Left forelimb (tissue), 1 donor: ENCODE measurements around the gene FGF14.
"Not testable (repeated sequence)": the region's sequence is repeated elsewhere in the genome, so short reads cannot be mapped to it uniquely, and the experiment has no call there.

Experiments
- DNase-seq: peaks from one replicate; pipeline ENCODE4 v3.0.0-alpha.2; 2018; ENCODE audit warnings: low spot score

The FGF14 gene

DNA sequence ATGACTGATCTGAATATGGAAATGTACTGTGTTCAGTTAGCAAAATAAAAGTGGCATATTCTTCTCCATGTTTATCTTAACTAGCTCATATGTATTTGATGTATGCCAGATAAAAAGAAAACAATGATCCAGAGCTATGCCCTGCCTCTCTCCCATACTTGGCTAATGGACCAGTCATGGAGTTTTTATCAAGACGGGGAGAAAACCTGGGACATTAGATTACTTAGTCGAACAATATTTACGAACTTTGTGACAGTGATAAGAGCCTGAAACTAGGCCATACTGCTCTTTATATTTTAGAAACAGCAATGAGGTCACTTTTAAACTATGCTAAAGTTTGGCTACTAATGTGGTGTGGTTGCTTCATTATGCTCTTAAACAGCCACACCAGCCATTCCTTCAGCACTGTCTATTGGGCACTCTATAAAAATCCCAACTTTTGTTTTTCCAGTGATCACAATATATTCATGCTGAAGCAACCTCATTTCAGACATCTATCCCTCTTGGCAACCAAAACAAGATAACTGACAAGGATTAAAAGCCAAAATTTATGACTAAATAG is 265.0 kb downstream of the FGF14 start:
- no peak for DNase-seq

DNA sequence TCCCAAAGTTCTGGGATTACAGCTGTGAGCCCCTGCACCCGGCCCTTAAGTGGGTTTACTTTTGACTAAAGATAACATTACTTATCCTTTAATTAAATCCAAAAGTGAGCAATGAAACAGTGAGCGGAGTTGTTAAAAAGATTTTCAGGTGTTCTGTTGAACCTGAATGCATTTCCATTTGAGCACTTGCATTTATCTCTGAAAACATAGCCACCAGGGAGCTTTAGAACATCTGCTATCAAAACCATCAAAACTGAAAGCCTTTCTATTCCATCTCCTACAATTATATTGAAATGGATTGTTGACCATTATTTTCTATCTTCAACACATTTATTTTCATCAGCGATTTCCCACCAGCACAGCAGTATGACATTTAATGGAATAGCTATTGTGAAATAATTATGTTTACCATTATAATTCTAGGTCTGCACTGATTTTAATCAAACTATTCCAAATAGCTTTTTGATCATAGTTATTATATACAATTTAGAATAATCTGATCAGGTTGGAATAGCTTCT is 269.0 kb downstream of the FGF14 start:
- DNase-seq, result no peak

DNA sequence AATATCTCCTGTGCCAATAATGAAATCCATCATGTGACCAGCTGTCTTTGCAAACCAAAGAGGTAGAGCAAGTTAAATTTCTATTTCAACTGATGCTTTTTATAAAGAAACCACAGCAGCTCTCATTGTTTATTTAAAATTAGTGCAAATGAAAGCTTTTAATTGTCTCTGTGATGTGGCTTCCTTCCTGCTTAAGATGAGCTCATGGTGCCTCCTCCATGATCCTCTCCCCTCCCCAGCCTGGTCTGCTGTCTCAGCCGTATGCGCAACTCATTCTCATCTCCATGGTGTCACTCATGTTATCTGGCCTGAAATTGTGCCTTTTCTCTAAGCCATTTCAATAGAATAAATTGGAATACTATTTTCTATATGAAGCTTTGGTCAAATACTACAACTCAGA is 270.6 kb downstream of the FGF14 start:
- DNase-seq, result no peak

DNA sequence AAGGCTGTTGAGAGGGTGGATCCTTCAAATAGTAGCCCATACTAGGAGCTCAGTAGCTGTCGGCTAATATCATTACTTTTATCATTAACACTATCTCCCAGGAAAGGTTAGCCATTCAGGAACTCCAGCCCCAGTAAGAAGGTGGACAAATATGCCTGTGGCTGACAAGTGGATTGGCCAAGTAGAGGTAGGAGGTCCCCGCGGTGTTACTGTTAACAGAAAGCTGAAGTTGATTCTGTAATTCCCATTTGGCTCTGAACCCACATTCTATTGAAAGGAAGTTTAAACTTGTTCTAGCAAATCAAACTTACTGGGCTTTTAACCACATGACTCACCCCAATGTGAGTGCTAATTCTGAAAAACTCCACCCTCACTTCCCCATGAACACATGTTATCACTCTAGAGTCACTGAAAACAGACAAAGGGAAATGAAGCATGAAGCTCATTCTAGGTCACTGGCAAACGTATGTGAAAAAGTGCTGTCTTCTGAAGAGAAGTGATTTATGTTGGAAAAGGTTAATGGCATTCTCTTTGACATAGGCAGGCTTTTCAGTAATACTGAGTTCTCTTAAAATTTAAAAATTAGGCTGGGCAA is 273.5 kb downstream of the FGF14 start:
- no peak for DNase-seq

DNA sequence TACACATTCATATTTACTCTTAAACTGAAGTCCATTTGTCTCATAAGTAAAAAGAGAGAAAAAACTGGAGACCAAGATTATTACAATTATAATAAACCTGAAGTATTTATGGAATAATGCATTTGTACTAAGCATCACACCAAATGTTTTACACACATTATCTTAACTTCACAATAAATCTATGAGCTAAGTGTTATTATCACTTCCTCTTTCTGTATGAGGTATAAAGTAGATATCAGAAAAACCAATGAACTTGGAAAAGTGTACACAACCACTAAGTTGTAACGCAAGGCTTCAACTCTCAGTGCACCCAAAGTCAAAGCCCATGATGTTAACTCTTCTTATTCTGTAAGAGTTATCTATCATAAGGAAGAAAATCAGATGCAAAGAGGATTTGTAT is 274.7 kb downstream of the FGF14 start:
- DNase-seq, result no peak

DNA sequence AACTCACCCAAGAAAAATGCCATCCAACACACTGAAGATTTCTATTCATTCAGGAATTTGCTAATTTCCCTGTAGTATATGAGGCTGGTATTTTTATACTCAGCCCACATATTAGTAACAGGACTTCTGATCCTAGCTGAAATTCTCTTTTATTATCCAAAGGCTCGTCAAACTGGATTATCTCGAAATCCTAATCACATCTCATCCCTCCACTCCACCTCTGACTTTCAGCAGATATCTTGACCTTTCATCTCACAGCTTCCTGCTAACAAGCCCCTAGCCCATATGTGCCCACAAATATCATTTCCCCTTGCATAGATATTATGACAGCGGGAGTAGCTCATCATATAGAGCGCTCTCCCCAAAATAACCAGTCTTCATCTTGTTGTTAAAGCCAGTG is 279.7 kb downstream of the FGF14 start:
- DNase-seq, result no peak

DNA sequence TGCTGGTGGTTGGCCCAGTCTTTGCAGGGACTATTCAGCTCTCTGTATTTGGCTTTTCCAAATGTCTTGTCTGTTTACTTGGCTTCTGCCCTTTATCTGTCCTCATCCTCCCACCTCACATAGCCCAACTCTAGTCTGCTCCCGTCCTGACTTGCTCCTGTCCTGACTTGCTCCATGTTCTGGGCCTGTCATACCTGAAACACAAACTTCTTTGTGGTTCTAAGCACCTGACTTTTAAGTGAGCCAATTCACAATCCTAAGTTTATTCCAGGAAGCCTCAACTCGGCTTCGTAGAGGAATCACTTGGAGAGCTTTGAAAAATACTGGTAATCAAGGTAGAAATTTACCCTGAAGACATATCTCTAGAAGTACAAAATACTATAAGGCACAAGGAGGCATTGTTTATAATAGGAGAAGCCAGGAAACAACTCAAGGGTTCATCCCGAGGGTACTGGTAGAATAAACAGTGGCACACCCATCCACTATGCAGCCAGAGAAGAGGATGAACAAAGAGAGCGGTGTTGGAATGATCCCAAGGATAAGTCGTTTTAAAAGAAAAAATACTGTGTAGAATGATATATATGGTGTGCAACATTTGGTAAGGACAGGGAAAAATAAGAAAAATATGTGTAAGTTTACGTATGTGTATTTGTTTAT is 284.5 kb downstream of the FGF14 start:
- DNase-seq, result no peak

DNA sequence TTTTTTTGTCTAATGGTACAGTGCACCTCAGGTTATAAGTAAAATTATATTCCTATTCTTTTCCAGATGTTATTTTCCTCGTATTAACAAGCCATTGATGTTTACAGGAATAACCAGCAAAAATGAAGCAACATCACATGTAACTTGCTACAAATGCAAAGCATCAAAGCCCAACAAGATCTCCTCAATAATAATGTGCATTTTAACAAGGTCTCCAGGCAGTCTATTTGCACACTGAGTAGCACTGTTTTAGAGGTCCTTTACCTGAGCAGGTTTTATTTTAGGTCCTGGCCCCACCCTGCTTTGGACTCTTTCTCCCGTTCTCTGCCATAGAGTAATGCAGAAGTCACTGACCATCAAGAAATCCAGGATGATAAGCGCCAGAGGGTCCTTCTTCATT is 298.4 kb downstream of the FGF14 start:
- DNase-seq, result no peak

DNA sequence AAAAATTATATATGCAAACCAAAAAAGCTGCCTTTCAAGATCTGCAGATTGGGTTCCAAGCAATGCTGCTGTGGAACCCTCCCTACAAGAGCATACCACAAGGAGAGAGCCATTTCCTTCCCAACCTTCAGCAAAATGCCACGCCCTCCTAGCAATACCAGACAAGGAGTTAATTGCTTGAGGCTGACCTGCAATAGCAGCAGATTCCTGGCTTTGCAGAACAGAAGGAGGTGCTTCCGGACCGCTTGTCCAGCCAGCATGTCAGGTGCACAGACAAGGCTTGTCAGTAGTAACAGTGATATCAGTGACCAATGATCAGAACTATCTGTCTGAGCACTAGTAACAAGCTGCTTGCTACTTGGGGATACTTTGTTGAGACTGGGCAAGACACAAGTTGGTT is 301.6 kb downstream of the FGF14 start:
- no peak for DNase-seq

DNA sequence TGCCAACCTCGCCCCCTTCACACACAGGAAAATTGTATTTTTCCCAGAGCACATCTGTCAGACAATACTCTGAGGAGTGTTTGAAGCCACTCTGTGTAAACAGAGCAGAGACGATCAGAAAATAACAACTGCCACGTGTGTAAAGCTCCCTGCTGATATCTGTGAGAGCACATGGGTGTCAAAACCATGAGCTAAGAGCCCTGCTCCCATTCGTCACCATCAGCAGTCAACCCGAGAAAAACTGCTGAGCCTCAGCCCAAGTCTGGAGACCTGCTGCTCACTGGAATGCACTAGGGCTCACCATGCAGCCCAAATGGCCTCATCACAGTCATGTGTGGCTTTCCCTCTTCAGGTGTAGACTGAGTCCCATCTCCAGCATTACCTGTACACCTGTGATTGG is 304.1 kb downstream of the FGF14 start:
- no peak for DNase-seq

DNA sequence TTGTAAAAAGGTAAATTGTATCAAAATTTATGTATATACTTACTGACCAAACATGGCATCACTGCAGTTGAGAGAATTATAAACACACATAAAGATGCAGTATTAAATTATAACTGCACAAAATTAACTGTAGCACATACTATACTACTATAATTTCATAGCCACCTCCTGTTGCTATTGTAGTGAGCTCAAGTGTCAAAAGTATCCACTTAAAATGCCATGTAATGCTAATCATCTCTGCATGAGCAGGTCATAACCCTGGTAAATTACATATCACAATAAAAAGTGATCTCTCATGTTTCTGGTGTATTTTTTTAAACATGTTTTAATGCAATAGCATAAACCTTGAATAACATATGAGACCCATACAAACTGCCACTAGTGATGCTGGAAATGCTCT is 308.6 kb downstream of the FGF14 start:
- not testable (repeated sequence) for DNase-seq

DNA sequence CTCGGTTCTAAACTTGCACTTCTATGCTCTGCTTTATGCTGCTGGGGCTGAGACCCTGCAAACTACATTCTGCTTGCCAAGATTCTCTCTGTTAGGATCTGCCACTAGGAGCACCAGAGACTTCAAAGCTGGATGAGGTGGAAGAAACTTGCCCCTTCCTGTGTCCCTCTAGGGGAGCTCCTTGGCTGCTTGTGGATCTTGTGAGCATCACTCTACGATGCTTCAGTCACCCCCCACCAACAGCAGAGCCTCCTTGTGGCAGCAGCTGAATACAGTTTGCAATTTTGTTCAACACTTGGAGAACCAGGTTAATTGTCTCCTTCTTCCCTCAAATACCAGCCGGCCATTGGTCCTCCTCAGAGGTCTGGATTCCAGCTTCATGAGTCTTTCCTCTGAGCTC is 310.6 kb downstream of the FGF14 start:
- no peak for DNase-seq

DNA sequence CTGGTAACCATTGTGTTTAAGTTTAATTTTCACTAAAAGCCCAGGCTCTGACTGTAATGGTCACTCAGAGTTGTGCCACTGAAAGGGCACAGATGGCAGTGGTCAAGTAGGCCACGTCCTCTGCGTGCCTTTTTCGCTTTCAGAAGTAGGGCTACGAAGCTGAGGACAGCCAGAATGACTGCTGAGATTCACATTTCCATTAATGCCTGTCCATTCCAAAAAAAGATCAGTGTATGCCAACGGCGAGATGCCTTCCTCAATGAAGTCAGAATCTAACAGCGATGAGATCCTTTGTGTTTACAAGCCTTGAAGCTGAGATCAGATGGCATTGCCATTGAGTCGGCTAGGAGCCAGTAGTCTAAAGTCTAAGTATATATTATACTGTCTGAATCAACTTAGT is 311.3 kb downstream of the FGF14 start:
- no peak for DNase-seq

DNA sequence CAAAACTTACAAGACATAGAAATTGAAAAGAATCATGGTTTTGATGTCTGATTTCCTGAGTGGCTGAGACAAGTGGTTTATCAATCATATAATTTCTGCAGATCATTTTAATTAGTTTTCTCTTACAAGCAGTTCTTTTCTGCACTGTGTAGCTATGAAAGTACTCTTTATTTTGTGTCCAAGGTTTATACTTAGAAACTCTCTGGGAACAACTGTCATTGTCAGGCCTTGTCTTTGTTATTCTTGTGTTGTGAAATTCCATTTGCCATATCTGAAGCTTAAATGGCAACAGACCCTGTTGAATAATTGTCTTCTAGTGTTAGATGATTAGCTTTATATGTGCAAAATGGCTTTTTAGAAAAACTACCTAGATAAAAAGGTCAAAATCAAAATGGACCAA is 312.1 kb downstream of the FGF14 start:
- DNase-seq, result no peak

DNA sequence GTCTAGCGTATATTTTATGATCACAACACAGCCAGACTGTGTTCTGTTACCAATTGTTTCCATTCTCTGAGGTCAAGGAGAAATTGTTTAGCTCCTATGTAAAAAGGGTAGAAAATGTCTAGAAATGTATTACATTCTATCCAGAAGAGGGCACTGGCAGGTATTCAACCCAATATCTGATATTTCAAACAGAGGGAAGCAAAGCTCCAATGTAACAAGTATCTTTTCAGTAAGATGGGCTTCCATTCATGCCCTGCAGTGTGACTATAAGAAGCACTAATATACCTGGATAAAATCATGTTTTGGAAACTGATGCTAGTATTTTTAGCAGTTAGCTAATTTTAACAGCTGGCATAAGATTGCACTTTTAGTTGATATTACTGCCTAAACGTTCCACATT is 312.7 kb downstream of the FGF14 start:
- DNase-seq, result no peak

DNA sequence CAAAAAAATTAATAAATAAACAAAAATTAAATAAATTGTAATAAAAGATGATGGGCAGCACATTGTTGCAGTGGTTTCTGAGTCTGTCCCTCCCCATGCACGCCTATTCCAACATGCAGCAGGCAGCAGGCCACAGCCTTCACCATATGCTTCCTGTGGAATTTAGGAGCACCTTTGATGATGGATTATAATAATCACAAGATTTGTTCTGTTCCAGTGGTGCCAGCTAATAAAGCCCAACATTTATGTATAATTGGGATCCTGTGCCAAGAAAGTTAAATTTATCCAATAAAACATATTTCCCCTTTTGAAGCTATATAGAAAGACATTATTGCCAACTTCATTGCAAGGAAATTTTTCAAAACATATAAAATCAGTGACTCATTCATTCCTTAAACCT is 328.6 kb downstream of the FGF14 start:
- DNase-seq, result no peak

DNA sequence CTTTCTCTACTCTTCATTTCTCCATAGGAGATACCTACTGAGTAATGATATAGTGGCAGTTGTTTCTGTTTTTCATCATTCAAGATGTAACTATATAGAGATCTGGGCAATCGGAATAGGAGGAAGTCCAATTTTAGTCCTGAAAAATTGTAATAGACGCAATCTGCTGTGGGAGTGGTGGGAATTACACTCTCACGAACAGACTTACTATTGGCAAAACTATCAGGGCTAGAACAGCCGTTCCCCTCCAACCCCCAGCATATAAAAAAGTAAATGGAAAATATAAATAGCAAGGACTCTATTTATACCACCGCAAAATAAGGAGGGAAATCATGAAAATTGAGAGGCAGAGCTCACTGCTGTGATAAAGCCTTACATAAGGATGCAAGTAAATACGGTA is 330.1 kb downstream of the FGF14 start:
- DNase-seq, result no peak

DNA sequence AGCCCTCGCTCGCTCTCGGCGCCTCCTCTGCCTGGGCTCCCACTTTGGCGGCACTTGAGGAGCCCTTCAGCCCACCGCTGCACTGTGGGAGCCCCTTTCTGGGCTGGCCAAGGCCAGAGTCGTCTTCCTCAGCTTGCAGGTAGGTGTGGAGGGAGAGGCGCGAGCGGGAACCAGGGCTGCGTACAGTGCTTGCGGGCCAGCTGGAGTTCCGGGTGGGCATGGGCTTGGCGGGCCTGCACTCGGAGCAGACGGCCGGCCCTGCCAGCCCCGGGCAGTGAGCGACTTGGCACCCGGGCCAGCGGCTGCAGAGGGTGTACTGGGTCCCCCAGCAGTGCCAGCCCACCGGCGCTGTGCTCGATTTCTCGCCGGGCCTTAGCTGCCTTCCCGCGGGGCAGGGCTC is 333.5 kb downstream of the FGF14 start:
- not testable (repeated sequence) for DNase-seq

DNA sequence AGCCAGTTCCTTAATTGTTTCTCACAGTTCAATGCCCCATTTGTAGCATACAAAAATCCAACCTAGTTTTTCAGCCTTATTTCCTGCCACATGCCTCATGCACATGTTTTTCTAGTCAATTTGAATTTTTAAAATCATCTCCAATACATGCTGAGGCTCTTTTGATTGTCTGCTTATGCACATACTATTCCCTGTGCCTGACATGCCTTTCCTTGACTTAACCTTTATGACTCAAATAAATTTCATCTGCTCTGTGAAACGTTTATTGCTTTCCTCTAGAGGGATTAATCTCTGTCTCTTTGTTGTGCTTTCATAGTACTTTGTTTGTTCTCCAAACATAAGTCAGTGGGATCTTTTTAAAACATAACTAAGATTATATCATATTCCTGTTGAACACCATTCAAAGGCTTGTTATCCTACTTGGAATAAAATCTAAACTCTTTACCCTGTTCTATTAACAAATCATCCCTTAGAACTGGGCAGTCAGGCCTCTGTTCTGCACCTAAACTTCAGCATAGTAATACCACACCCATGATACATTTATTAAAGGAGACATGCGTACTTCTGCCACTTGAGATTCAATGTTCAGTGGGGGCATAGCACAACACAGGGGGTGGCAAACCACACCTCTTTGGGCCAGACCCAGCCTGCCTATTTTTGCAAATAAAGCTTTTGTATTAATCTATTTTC is 346.6 kb downstream of the FGF14 start:
- DNase-seq, result no peak

DNA sequence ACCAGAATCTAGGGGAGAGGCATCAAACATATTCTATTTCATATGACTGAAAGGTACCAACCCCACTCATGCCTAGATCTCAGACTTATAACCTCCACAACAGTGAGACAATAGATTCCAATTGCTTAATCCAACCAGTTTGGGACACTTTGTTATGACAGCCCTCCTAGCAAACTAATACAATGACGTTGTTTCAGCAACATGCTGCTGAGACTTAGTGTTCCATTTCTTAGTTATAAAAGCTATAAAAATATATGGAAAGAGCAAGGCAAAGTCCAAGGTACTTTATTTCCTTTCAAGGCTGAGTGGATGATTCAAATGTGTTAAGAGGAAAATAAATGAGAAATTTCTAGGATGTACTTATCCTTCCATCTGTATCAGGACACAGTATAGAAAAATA is 352.0 kb downstream of the FGF14 start:
- DNase-seq, result no peak

DNA sequence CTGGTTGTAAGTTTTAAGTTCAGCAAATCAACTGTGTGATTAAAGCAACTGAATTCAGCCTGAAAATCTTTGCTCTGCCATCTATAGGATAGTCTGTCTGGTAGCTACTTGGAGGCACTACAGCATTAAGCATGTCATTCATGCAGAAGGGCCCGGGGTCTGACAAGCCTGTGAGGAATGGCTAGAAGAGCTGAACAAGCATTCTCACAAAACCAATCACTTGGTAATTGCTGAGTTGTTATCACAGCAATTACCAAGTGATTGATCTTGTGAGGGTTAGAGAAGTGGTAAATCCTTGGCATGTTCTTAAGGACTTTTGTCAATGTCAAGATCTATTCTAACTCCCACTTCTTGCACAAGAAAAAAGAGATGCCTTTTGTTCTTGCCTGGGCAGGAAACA is 356.1 kb downstream of the FGF14 start:
- no peak for DNase-seq

DNA sequence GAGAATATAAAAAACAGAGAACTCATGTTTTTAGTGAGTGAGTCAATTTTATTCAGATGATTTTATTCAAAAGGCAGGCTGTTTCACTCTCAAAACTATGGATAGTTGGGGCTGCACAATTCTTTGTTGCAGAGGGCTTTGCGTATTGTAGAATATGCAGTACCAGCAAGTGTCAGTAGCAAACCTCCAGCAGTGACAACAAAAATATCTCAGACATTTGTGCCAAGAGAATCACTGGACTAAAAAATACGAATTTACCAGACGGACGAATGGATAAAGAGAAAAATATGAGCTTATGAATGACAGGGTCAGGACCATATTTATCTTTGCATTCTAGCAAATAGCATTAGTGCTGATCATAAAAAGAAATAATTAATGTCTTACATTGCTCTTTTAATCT is 359.1 kb downstream of the FGF14 start:
- DNase-seq, result no peak

DNA sequence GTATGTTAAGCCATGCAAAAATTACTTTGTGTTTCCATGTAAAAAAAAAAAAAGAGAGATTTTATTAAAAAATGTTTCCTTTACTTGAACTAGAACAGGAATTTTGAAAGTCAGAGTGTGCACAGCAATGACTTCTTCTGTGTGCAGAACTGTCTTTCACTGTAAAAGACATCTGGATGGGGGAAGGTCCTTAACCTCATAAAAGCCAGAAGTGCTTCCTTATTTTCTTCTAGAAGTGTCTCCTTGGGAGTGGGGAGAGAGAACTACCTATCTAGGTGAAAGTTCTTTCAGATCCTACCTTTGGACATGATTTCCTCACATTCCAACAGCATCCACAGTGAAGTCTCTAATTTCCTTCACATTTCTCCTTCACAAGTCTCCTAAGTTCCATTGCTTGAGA is 360.3 kb downstream of the FGF14 start:
- DNase-seq, result no peak
